ENCODE results near the gene NTM. TPM values are rescaled to one million over a fixed set of nuclear protein-coding genes. Genes with fewer than 3 reads are reported as not detected.

Gene NTM
- total RNA-seq, 2 donors from 2014 or later: not detected

DNA sequence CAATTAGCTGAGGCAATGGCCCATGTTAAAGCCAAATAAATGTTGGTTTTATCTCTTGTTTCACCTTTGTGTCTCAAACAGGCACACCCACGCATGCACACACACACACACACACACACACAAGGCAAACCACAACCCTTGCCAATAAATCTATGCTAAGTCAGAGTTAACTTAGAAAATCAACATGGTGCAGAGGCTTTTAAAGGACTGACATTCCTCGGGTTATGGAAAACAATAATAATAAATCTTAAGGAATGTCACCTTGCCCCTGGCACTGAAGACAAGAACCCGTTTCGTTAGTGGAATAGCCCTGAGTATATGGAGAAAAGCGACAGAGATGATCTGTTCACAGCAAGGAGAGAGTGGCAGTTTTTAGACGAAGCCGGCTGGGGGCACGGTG, 326.3 kb downstream of the NTM start:
- H3K36me3 Mint-ChIP-seq (ENCODE audit: insufficient read depth in 2 of 2): peaks cover 0 to 1% of the 10 kb centered on the region in 2 donors
- peaks cover 0 to 1% of the 10 kb centered on the region in 2 donors for H3K9me3 Mint-ChIP-seq
- ATAC-seq (replicated peaks in 1 of 2): no peak
- peaks cover 5% of the 10 kb centered on the region for H3K4me1 Mint-ChIP-seq (ENCODE audit: low read depth)
- peaks cover 23% of the 10 kb centered on the region for H3K27me3 Mint-ChIP-seq (ENCODE audit: low read depth)
- H3K4me3 Mint-ChIP-seq: no peak overlapping the region
- no peak overlapping the region for H3K27ac Mint-ChIP-seq
- DNase-seq: no peak

GRCh38 chr11:131703311-131703710, 332.9 kb downstream of the NTM start:
- Mint-ChIP-seq H3K36me3 (ENCODE audit: insufficient read depth in 2 of 2) (peaks cover 1 to 6% of the 10 kb centered on the region in 2 donors), H3K4me1 (ENCODE audit: low read depth) (no peaks in the 10 kb centered on the region), H3K27ac (no peak overlapping the region), H3K27me3 (ENCODE audit: low read depth) (peaks cover 6% of the 10 kb centered on the region), H3K4me3 (no peak overlapping the region), H3K9me3 (peaks cover 6 to 10% of the 10 kb centered on the region in 2 donors)
- DNase-seq (no peak), ATAC-seq (replicated peaks in 1 of 2) (no peak)

- Mint-ChIP-seq H3K27me3 (ENCODE audit: low read depth) (no peaks in the 10 kb centered on the region), H3K9me3 (peaks cover 9 to 15% of the 10 kb centered on the region in 2 donors), H3K27ac (no peak overlapping the region), H3K4me3 (no peak overlapping the region), H3K36me3 (ENCODE audit: insufficient read depth in 2 of 2) (peaks cover 1 to 5% of the 10 kb centered on the region in 2 donors), H3K4me1 (ENCODE audit: low read depth) (no peaks in the 10 kb centered on the region)
- no peak for ATAC-seq (replicated peaks in 1 of 2)
- no peak for DNase-seq
Measured at GRCh38 chr11:131704682-131705081, 334.3 kb downstream of the NTM start.

DNA sequence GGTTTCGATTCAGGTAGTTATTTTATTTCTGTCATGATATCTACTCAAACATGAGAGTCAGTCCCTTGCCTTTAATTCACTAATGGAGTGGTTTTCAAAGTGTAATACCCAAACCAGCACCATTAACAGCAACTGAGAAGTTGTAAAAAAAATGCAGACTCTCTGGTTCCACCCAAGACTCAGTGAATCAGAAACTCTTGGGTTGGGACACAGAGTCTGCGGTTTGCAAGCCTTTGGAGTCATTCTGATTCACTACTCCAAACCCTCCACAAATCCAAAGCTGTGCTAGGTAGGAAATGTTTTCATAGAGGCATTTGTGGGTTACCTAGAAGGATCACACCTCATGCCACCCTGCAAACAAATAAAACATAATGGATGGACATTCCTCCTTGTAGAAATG, 340.1 kb downstream of the NTM start:
- Mint-ChIP-seq H3K36me3 (ENCODE audit: insufficient read depth in 2 of 2) (peaks cover 0 to 2% of the 10 kb centered on the region in 2 donors), H3K9me3 (peaks cover 3 to 11% of the 10 kb centered on the region in 2 donors), H3K4me3 (no peak overlapping the region), H3K27ac (no peak overlapping the region), H3K27me3 (ENCODE audit: low read depth) (no peaks in the 10 kb centered on the region), H3K4me1 (ENCODE audit: low read depth) (no peaks in the 10 kb centered on the region)
- ATAC-seq (replicated peaks in 1 of 2) (no peak), DNase-seq (no peak)

DNA sequence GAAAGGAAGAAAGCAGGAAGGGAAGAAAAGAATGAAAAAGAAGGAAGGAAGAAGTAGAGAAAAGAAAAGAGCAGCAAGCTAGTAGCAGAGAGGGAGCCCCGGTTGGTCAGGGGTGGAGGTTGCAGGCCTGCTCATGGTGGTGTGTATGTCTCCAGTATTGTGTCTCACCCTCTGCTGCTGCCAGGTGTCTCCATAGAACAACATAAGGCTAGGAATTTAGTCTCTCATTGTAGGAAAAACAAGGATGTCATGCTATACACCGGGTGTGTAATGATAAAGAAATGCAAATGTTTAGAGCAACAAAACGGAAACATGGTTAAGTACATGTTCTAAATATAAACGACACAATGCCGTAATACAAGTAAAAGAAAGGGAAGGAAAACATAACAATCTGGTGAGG, 342.5 kb downstream of the NTM start:
- ATAC-seq (replicated peaks in 1 of 2) (no peak), DNase-seq (no peak)
- Mint-ChIP-seq H3K27me3 (ENCODE audit: low read depth) (no peaks in the 10 kb centered on the region), H3K9me3 (peaks cover 3 to 11% of the 10 kb centered on the region in 2 donors), H3K4me3 (no peak overlapping the region), H3K4me1 (ENCODE audit: low read depth) (no peaks in the 10 kb centered on the region), H3K27ac (no peak overlapping the region), H3K36me3 (ENCODE audit: insufficient read depth in 2 of 2) (peaks cover 0 to 2% of the 10 kb centered on the region in 2 donors)

GRCh38 chr11:131713529-131714134, 343.2 kb downstream of the NTM start:
- Mint-ChIP-seq H3K36me3 (ENCODE audit: insufficient read depth in 2 of 2) (peaks cover 0 to 2% of the 10 kb centered on the region in 2 donors), H3K9me3 (peaks cover 3 to 11% of the 10 kb centered on the region in 2 donors), H3K4me3 (no peak overlapping the region), H3K27me3 (ENCODE audit: low read depth) (no peaks in the 10 kb centered on the region), H3K27ac (no peak overlapping the region), H3K4me1 (ENCODE audit: low read depth) (no peaks in the 10 kb centered on the region)
- ATAC-seq (replicated peaks in 1 of 2) (no peak), DNase-seq (no peak)

DNA sequence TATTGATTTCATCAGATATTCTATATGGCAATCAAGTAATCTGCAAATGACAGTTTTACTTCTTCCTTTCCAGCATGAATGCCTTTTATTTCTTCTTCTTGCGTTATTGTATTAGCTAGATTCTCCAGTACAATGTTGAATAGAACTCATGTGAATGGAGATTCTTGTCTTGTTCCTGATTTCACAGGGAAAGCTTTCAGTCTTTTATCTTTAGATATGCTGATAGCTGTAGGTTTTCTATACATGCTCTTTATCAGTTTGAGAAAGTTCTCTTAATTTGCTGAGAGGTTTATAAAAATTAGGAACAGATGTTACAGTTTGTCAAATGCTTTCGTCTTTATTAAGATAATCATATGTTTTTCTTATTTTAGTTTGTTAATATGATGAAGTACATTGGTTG, 347.2 kb downstream of the NTM start:
- Mint-ChIP-seq H3K27ac (no peak overlapping the region), H3K9me3 (peaks cover 0 to 4% of the 10 kb centered on the region in 2 donors), H3K36me3 (ENCODE audit: insufficient read depth in 2 of 2) (no peaks in the 10 kb centered on the region), H3K4me1 (ENCODE audit: low read depth) (no peaks in the 10 kb centered on the region), H3K27me3 (ENCODE audit: low read depth) (no peaks in the 10 kb centered on the region), H3K4me3 (no peak overlapping the region)
- no peak for DNase-seq
- no peak for ATAC-seq (replicated peaks in 1 of 2)

- H3K4me3 Mint-ChIP-seq: no peak overlapping the region
- no peak for DNase-seq
- no peak for ATAC-seq (replicated peaks in 1 of 2)
- no peak overlapping the region for H3K27ac Mint-ChIP-seq
- H3K36me3 Mint-ChIP-seq (ENCODE audit: insufficient read depth in 2 of 2): no peaks in the 10 kb centered on the region
- no peaks in the 10 kb centered on the region for H3K4me1 Mint-ChIP-seq (ENCODE audit: low read depth)
- H3K27me3 Mint-ChIP-seq (ENCODE audit: low read depth): no peaks in the 10 kb centered on the region
- peaks cover 0 to 5% of the 10 kb centered on the region in 2 donors for H3K9me3 Mint-ChIP-seq
Measured at GRCh38 chr11:131723088-131723487, 352.7 kb downstream of the NTM start.

GRCh38 chr11:131724436-131724975, 354.1 kb downstream of the NTM start:
- DNase-seq: no peak
- H3K27ac Mint-ChIP-seq: no peak overlapping the region
- no peaks in the 10 kb centered on the region for H3K27me3 Mint-ChIP-seq (ENCODE audit: low read depth)

DNA sequence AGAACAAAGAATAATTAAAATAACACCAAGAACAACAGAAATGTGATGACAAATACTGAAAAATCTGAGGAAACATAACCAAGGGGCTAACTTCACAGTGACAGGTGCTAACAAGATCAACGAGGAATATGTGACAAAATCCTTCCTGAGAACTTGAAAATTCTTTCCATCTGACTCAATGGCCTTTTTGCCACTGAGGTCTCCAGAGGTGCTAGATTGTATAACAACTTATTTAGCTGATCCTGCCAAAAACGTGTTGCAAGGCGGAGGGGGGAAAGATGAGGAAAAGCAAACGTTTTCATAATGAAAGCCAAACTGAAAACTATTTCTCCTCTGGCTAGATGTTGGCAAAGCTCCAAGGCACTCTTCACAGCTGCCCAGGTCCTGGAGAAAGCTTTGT, 364.5 kb downstream of the NTM start:
- no peak overlapping the region for H3K27ac Mint-ChIP-seq
- H3K27me3 Mint-ChIP-seq (ENCODE audit: low read depth): no peaks in the 10 kb centered on the region
- peaks cover 0 to 4% of the 10 kb centered on the region in 2 donors for H3K36me3 Mint-ChIP-seq (ENCODE audit: insufficient read depth in 2 of 2)
- H3K4me1 Mint-ChIP-seq (ENCODE audit: low read depth): no peaks in the 10 kb centered on the region
- no peak for ATAC-seq (replicated peaks in 1 of 2)
- H3K4me3 Mint-ChIP-seq: no peak overlapping the region
- no peak for DNase-seq
- H3K9me3 Mint-ChIP-seq: peaks cover 0 to 13% of the 10 kb centered on the region in 2 donors

More at GRCh38 chr11:131724436-131724975, 354.1 kb downstream of the NTM start:
- Mint-ChIP-seq H3K9me3 (peaks cover 0 to 6% of the 10 kb centered on the region in 2 donors), H3K4me1 (ENCODE audit: low read depth) (no peaks in the 10 kb centered on the region), H3K36me3 (ENCODE audit: insufficient read depth in 2 of 2) (no peaks in the 10 kb centered on the region), H3K4me3 (no peak overlapping the region)
- no peak for ATAC-seq (replicated peaks in 1 of 2)

DNA sequence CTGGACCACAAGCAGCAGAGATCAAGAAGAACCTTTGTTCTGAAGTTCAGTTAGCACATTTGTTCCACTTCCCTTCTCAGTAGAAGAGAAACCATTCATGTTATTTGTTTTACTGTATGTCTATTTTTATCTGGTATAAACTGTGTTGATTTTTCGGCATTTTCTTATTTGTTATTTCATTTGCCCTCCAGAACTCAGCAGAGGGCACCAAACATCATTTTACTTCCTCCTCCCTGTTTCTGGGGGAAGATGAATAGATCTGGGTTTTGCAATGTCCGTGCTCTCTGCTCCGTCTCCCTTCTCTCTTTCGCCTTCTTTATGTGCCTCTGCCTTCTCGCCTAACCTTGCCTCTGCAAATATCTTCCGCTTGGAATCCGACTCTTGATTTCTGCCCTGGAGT, 366.9 kb downstream of the NTM start:
- ATAC-seq (replicated peaks in 1 of 2): no peak
- H3K27me3 Mint-ChIP-seq (ENCODE audit: low read depth): no peaks in the 10 kb centered on the region
- DNase-seq: no peak
- no peaks in the 10 kb centered on the region for H3K4me1 Mint-ChIP-seq (ENCODE audit: low read depth)
- no peak overlapping the region for H3K27ac Mint-ChIP-seq
- H3K4me3 Mint-ChIP-seq: no peak overlapping the region
- peaks cover 0 to 4% of the 10 kb centered on the region in 2 donors for H3K36me3 Mint-ChIP-seq (ENCODE audit: insufficient read depth in 2 of 2)
- peaks cover 0 to 10% of the 10 kb centered on the region in 2 donors for H3K9me3 Mint-ChIP-seq

- H3K27ac Mint-ChIP-seq: no peak overlapping the region
- no peak overlapping the region for H3K4me3 Mint-ChIP-seq
- peaks cover 0 to 10% of the 10 kb centered on the region in 2 donors for H3K9me3 Mint-ChIP-seq
- DNase-seq (no peak), ATAC-seq (replicated peaks in 1 of 2) (no peak)
- H3K36me3 Mint-ChIP-seq (ENCODE audit: insufficient read depth in 2 of 2): peaks cover 0 to 4% of the 10 kb centered on the region in 2 donors
- H3K4me1 Mint-ChIP-seq (ENCODE audit: low read depth): no peaks in the 10 kb centered on the region
- no peaks in the 10 kb centered on the region for H3K27me3 Mint-ChIP-seq (ENCODE audit: low read depth)
Measured at GRCh38 chr11:131739243-131739882, 368.9 kb downstream of the NTM start.

DNA sequence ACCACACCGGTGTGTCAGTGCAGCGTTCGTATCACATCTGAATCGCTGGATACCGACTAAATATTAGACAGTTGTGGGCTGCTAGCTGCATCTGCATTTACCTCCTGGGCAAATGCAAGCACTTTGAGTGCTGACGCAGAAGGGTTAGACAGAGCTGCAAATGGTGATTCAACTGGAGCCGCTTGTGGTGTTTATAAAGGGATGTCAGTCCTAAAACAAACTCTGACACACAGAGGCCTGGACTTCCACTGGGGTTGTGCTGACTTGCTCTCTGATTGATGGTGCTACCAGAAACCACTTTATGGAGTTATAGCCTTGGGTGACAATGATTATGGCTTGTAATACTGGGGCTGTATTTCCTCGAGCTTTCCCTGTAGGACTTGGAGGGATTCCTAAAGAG, 374.4 kb downstream of the NTM start:
- DNase-seq: no peak
- ATAC-seq (replicated peaks in 1 of 2): no peak
- Mint-ChIP-seq H3K27ac (no peak overlapping the region), H3K36me3 (ENCODE audit: insufficient read depth in 2 of 2) (no peaks in the 10 kb centered on the region), H3K4me3 (no peak overlapping the region), H3K4me1 (ENCODE audit: low read depth) (no peaks in the 10 kb centered on the region), H3K27me3 (ENCODE audit: low read depth) (no peaks in the 10 kb centered on the region), H3K9me3 (peaks cover 0 to 3% of the 10 kb centered on the region in 2 donors)

All from activated T-cell treated with anti-CD3 and anti-CD28 coated beads, Interleukin-2, amount 50 U/mL, for 72 hours (primary cell).